Stimulated activated CD4-positive, alpha-beta T cell treated with anti-CD3 and anti-CD28 coated beads, Interleukin-12 subunit alpha, Interleukin-12 subunit beta, amount 100 ng/mL, for 48 hours (primary cell): Measurements from ENCODE around the gene RWDD3.

Experiments
- DNase-seq, 3 donors: peaks; one replicate each; pipeline ENCODE4 v3.0.0-alpha.2; 2020; ENCODE audit warnings: low read depth in 2 of 3, low spot score in 1 of 3

The RWDD3 gene, protein sequence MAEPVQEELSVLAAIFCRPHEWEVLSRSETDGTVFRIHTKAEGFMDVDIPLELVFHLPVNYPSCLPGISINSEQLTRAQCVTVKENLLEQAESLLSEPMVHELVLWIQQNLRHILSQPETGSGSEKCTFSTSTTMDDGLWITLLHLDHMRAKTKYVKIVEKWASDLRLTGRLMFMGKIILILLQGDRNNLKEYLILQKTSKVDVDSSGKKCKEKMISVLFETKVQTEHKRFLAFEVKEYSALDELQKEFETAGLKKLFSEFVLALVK

DNA sequence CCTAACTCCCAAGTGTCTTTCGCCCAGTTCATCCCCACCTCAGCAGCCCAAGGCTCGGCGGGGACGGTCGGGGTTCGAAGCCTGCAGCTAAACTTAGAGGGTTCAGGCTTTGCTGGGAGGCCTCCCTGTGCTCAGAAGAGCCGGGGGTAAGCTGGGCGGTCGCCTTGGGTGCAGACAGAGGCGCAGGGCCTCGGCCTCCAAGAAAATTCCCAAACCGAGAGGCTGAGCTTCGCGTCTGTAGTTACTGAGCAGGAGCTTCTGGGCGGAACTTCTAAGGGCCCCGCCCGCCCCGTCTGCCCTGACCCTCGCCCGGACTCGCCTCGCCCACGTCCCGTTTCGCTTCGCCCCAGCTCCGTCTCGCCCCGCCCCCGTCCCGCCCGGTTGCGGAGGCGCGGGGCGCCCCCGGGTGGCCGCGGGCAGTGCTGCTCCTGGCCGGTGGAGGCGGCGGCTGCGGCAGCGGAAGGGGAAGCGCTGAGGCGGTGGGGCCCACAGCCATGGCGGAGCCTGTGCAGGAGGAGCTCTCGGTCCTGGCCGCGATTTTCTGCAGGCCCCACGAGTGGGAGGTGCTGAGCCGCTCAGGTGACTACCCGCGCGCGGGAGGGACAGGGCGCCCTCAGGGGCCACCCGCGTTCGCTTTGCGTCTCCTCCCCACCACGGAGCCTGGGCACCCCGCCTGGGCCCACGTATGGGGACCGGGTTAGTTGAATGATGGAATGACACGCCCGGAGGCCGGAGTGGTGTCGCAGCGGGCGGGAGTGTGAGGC, at the start of gene RWDD3:
RWDD3 (plus strand) TSS at position 474 of the 764 bp plus-strand sequence; CDS start at position 495, 21 bp downstream.
- peak; percentile 82 to 91 (median 88) for DNase-seq

DNA sequence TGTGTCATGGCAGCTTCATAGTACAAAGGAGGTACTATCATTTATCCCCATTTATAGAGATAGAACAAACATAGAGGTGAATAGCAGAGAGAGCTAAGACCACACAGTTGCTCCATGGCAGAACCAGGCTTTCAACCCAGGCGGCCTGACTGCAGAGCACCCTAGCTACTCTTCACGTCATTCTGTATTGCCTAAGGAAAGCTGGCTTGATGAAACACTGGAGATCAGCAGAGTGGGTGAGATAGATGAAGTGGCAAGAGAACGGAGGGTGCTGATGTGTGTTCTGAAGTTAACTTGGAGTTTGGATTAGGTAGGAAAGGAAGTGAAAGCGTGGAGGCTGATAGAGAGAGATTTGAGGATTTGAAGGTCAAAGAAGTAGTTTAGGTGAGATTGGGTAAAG, 47.9 kb upstream of the RWDD3 start:
- no peak for DNase-seq

DNA sequence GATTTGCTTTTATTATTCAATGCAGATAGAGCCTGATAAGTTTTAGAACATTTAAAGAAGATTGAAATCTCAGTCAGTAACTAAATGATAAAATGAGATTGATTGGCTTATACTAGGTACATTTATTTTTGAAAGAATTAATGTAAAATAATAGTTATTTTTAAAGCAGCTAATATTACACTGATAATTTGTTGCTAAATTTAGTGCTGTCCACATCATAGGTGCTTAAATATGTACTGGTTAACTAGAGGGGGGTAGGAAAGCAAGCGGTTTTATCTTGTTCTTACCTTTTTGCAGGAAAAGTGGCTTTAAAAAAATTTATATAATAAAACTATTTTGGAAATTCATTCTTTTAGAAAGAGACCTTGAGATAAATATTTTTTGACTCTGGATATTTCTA, 40.4 kb upstream of the RWDD3 start:
- DNase-seq, result no peak

DNA sequence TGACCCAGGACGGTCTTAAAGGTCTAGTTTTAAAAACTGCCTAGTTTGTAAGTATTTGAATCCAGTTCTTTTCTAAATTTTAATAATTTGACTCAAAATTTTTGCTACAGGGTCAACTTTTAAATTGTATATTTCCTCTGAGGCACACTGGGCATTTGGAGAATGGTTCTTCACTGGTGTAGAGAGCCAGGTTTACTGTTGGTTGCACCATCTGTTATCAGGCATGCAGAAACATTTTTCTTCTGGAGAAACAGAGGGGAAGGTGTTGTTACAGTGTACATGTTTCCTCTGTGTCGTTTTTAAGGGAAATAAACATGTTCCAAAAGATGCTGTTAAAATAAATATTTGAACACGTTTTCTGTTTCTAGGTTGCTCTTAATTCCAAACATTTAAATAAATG, 39.0 kb upstream of the RWDD3 start:
- no peak for DNase-seq

DNA sequence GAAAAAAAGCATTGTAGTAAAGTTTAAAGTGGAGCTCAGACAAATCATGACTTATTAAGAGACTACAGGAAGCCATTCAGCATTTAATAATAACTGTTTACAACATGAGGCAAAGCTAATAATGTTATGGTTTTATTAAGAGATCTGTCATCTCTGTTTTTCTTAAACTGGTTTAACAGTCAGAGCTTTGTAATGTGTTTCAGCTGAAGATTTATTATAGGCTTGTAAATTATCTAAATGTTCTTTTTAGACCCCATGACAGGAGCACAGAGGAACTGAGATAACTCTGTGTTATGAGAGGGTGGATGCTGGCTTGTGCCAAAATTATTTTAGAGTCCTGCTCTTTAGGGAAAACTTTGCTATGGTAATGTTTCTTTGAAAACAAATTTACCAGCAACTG, 38.0 kb upstream of the RWDD3 start:
- DNase-seq, result no peak

DNA sequence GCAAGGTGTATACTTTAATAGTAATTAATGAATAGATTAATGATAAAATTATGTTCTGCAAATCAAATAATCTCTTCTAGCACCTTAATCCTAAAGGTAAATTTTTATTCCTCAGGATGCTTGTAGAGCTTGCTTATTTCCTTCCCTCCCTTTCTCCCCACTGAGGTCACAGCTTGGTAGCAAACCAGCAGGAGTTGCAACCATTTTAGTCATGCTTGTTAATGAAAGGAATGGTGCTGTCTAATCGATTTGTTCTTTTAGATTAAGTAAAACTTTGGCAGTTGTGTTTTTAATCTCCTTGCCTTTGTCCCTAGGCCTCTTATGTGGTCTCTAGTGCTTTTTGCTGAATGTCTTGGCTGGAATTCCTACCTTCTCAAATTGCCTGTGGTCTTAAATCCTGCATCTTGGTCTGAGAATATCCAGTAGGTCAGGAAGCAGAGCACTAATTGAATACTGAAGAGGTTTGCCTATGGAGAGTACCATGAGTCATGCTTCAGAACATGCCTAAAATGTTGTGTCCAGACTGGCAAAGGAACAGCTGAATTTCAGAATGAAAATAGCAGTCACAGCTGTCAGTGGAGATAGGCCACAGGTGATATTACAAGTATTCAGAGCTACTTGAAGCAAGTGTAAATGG, 36.3 kb upstream of the RWDD3 start:
- no peak for DNase-seq

DNA sequence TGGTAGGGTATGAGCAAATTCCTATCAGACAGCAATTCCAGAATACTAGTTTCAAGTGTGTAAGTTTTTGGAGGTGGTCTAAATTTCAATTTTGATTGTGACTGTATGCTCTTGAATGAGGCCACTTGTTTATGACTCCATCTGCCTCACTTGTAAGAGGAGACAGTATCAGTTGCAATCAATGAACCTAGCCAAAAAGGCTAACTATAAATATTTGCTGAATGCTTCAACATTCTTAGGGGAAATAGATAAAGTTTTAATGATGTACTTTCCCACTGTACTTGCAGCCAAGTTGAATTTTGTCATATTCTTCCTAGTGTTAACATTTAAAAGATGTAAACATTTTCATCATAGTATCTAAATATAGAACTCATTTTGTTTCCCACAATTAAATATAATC, 32.1 kb upstream of the RWDD3 start:
- DNase-seq, result no peak

DNA sequence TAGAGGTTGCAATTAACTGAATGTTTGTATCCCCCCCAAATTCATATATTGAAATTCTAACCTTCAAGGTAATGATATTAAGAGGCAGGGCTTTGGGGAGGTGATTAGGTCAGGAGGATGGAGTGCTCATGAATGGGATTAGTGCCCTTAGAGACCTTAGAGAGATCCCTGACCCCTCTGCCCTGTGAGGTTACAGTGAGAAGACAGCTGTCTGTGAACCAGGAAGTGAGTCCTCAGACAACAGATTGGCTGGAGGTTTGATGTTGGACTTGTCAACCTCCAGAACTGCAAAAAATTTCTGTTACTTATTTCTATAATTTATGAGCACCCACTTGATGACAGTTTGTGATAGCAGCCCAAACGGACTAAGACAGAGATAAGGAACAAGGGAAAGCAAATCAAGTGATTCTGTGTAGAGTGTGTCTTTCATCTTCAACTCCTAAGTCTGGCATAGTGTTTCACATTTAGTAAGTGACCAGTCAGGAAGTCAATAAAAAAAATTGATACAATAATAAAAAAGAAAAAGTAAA, 30.0 kb upstream of the RWDD3 start:
- no peak for DNase-seq

DNA sequence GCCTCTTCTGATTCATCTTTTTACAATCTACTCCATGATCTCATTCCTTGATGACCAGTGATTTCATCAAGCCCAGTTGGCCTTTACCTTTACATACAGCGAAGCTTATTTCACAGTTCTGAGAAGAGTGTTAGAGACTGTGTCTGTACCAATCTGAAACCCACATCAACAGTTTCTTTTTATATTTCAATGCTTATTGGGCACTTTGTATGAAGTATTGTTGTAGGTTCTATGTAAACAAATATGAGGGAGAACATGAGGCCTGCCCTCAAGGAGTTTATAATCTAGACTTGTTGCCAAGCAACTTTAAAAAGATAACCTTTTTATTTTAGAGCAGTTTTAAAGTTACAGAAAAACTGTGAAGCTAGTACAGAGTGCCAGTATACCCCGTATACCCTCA, 27.5 kb upstream of the RWDD3 start:
- no peak for DNase-seq

DNA sequence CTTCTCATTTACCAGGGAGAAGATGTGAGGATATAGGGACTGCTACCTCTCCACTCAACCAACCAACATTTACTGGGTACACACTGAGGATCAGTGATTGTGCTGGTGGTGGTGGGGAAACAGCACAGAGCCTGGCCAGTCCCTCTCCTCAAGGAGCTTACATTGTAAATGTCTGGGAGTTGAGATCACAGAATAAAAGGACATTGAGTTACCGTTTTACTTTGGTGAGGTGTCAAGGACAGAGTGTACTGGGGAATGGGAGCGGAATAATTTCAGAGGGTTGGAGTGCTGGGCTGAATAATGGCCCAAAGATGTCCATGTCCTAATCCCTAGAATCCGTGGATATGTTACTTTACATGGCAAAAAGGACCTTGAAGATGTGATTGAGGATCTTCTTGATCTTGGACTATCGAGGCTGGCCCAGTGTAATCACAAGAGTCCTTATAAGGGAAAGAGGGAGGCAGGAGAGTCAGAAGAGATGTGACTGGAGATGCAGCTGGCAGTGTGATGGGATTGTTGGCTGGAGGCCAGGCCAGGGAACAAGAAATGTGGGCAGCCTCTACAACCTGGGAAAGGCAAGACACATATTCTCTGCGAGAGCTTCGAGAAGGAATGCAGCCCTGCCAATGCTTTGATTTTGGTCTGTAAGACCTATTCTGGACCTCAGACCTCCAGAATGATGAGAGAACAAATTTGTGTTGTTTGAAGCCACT, 26.6 kb upstream of the RWDD3 start:
- no peak for DNase-seq

DNA sequence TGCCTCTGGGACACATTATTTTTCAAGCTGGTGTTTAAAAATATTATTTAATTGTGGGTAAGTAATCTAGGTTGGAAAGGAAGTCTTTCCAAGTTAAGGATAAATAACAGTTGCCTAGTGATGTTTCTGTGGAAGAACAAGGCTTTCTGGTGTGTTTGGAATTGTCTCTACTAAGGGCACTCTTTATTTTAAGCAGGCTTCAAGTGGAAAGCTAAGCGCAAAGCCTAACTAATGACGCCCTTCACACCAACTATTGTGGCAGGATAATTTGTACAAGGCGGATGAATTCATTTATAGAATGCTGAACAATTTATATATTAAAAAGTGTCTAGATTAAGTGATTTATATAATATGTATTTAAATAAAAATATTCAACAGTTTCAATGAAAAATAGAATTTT, 25.1 kb upstream of the RWDD3 start:
- no peak for DNase-seq

DNA sequence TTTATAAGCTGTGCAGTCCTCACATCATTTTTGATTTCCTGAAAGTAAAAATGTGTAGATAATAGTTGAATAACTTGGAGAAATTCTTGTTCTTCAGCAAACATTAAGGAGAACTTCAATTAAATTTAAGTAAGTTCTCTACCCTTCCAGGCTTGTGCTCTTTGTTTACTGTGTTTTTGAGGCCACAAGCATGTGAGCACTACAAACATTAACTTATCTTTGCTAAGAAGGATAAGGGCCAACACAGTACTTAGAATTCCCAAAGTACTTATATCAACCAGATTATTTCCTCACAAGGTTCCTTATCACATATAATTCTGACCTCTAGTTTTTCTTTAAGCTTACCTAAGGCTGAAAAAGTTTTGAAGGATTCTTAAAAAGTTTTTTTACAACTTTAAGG, 24.7 kb upstream of the RWDD3 start:
- no peak for DNase-seq

DNA sequence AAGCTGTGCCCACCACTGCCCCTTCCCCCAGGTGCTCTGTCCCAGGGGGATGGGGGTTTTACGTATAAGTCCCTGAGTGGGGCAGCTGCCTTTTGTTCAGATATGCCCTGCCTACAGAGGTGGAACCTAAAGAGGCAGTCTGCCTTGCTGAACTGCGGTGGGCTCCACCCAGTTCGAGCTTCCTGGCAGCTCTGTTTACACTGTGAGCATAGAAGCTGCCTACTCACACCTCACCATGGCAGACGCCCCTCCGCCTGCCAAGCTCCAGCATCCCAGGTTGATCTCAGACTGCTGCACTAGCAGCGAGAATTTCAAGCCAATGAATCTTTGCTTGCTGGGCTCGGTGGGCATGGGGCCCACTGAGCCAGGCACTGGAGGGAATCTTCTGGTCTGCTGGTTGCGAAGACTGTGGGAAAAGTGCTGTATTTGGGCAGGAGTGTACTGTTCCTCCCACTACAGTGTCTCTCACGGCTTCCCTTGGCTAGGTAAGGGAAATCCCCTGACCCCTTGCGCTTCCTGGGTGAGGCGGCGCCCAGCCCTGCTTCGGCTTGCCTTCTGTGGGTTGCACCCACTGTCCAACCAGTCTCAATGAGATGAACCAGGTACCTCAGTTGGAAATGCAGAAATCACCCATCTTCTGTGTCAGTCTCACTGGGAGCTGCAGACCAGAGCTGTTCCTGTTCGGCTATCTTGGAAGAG, 17.6 kb upstream of the RWDD3 start:
- no peak for DNase-seq

DNA sequence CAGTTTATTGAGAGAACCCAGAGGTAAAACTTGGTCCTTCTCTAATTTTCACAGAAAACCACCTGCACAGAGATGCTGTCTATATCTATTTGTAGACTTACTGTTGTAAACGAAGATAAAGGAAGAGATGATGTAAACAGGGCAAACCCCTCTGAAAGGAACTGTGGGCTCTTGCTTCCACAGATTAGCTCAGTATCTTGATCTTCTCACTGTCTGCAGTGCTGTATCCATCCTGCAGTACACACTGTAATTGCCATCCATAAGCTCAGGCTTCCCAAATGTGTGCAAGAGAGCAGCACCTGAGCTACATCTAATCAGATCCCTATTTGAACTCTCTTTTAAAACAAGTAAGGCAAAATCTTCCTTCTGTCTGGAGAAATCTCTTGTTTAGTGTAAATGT, 16.6 kb upstream of the RWDD3 start:
- no peak for DNase-seq

DNA sequence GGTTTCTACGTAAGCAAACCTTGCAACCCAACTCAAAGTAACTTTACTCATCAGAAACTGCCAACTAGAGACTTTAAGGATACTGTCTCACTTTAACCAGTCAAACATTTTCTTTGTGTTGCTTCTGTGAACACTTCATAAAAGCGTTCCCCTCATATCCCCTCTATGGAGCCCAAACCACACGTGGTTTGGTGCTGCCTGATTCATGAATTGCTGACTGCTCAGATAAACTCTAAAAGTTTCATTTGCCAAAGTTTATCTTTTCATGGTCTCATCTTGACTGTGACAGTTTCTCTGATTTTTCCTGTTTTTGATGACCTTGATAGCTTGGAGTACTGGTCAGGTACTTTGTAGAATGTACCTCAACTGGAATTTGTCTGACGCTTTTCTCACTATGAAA, 14.6 kb upstream of the RWDD3 start:
- no peak for DNase-seq

DNA sequence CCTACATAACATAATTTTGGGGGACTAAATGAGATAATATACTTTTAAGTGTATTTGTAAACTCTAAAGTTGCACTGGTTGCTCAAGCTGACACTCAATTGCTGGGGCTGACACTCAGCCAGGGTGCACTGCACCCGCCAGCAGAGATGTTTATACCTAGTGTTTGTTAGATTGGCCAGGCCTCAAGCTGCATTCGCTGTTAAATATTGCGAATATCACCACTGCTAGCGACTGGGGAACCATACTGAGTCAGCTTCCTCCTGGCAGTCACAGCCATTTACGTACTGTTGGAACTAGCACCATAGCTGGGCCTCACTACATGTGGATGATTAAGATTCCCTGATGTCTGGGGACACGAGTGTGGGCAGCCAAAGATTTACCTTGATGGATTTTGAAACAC, 12.7 kb upstream of the RWDD3 start:
- no peak for DNase-seq

DNA sequence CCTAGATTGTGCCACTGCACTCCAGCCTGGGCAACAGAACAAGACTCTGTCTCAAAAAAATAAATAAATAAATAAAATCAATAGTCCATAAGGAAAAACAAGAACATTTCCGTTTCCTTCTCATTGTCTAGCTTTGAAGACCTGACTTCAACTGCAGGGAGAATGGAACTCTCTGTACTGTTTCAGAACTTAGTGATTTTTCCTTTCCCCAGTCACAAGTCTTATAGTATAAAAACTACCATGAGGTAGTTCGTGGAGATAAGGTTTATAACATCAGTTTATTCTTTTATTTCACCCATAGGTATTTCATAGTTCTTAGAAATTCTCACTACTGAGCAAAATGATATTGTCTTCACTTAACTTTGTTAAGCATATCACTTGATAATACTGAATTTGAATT, 11.4 kb upstream of the RWDD3 start:
- no peak for DNase-seq

DNA sequence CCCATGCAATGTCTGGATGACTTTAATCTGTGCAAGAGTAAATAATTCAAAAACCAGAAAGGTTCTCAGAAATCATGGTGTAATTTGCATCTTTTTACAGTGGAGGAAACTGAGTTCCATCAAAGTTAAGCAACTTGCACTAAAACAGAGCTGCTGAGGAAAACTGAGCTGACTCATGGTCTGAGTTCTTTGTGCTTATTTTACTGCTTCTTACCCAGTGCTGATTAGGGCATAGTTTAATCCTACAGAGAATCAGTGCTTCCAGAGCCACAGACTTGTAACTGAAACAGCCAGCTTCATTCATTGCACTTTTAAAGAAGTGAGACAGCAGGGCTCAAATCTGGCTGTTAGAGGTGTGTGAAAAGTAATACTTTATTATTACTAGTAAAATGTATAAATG, 10.9 kb upstream of the RWDD3 start:
- no peak for DNase-seq

DNA sequence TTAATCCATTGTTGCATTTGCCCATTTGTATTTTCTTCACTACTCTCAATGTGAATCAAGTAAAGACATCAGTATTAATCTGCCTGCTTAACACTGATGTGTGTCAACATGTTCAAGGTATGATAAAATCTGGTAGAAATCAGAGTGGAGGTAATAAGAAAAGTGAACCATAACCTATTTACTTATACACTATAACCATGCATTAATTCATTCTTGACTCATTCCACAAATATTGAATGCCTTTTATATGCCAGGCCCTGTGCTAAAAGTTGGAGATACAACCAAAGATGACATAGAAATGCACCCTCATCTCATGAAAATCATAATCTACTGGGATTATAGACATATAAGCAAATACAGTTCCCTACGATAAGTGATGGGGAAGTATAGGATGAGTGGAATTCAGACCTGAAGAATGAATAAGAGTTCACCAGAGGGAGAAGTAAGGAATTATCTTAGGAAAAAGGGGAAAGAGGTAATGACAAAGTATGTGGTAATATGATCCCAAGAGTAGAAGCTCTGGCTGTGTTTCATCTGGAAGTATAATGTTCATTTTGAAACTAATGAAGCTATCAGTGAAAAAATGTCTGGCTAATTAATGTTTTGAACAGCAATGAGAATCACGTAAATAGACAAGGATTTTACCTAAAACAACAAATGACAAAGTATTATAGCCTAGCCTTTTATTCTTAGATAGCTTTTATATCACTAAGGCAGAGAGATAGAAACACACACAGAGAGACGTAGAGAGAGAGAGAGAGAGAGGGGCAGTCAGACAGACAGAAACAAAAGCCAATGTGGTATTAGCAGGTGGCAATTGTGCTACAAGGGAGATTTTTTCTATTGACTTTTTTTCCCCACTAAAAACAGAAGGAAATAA, 7.0 kb upstream of the RWDD3 start:
- DNase-seq, result no peak

DNA sequence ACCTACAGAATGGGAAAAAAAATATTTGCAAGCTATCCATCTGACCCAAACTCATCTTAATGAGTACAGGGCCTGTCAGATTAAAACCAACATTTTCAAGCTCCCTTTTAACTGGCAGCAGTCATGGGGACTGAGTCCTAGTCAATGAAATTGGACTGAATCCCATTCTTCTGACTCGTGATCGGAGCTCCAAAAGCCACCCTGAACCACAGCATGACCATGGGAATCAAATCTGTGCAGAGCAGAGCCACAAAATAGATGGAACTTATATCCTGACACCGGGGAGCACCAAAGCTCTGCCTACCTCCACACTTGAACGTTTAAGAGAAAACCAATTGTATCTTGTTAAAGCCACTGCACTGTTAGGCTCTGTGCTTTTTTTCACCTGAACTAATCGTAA, 5.0 kb upstream of the RWDD3 start:
- no peak for DNase-seq
